HT1080 (cell line): ENCODE measurements around the gene COL4A1. TPM values are rescaled to one million over a fixed set of nuclear protein-coding genes. Genes with fewer than 3 reads are reported as not detected.

ENCODE experiments used
- DNase-seq: peaks from one replicate; pipeline ENCODE4 v3.0.0-alpha.2; 2015; ENCODE audit warnings: low read depth
- polyA plus RNA-seq, 2 experiments: library from polyadenylated mRNA; depleted of rRNA; stranded (reverse); fragments of >200 nt; gene quantifications; 2 replicates each; pipeline ENCODE4 v1.2.3, GENCODE V29; 2015
- total RNA-seq: library from RNA; depleted of rRNA; stranded (reverse); fragments of >200 nt; shearing (Covaris generic); gene quantifications from 2 replicates; pipeline ENCODE4 v1.2.3, GENCODE V29; 2014; rRNA removed

Gene COL4A1
- 146 and 150 TPM in 2 replicates for total RNA-seq
- polyA plus RNA-seq (2015; cell fraction: cytosol; rRNA removed): 99.2 and 107 TPM in 2 replicates
- 764 and 863 TPM in 2 replicates for polyA plus RNA-seq (2015; cell fraction: nucleus; rRNA removed)

- DNase-seq: peak; percentile 71
Observed at GRCh38 chr13:110306960-110307766, at the start of gene COL4A1, which contains the start of gene COL4A2. Gene COL4A1 (minus strand): TSS chr13:110307157. CDS start chr13:110307027, 130 bp downstream. Gene COL4A2 (plus strand): TSS chr13:110307284. CDS start chr13:110307904, 620 bp downstream.

DNA sequence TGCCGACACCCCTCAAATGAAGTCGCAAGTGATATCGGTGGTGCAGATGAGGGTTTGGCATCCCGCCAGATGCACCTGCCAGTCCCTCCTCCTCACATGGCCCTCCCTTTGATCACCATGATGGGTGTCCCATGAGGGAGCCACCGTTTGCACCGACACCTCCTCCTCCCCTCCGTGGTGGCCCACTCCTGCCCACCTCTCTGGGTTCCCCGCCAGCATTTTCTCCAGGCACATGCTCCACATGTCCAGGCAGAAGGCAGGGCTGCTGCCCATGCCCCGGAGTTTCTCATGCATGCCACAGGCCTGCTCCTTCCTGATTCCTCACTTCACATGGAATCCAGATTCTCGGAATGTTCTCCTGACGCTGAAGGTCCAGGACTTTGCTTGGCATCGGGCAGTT is 49.4 kb upstream of the COL4A1 start:
- DNase-seq: no peak

DNA sequence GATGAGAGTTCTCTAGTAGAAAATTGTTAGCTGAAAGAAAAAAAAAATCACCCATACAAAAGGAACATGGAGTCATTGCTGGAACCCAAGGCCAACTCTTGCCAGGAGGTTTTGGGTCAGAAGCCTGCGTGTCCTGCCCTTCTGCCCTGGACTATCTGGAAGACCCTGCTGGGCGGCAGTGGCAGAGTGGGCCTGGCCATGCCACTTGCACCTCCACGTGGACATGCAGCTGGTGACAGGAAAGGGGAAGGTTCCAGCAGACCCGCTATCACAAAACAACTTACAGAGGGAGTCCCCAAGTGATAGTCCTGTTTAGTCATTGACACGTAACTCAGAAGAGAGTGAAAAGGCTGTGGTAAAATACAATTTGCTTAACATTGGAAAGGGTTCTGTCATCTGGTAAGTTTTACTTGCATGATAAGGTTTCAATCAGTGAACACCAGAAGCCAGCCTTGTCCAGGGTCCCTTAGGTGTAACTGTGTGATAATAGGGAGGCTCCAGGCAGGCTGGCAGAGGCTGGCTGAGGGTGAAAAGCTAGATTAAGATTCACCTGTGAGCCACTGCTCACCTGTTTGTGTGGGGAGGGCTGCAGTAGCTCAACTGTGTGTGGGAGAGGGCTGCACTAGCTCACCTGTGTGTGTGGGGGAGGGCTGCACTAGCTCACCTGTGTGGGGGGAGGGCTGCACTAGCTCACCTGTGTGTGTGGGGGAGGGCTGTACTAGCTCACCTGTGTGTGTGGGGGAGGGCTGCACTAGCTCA is 47.9 kb upstream of the COL4A1 start:
- no peak for DNase-seq

DNA sequence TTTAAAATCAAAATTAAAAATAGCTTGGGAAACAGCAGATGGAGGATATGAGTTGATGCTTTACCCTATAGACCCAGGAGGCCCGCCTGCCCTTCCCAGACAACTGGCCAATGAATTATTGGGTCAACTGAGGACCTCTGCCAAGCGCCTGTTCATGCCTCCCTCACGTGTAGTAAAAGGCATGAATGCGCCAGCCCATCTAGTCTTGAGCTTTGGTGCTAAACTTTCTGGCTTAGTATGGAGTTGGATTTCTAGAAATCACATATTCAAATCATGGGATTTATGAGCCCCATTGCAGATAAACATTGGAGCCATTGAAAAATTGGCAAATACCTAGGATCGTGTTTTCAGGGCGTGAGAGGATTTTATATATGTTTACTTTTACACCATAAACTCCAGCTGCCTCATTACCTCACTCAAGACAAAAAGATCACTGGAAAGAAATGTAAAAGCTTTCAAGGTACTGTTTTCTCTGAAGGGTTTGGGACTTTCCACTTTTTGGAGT is 47.2 kb upstream of the COL4A1 start:
- no peak for DNase-seq

- DNase-seq: no peak
Observed at GRCh38 chr13:110353339-110353977, 46.5 kb upstream of the COL4A1 start.

GRCh38 chr13:110352735-110353134 is 45.8 kb upstream of the COL4A1 start:
- no peak for DNase-seq

GRCh38 chr13:110351636-110352420 is 44.9 kb upstream of the COL4A1 start:
- DNase-seq: no peak

DNA sequence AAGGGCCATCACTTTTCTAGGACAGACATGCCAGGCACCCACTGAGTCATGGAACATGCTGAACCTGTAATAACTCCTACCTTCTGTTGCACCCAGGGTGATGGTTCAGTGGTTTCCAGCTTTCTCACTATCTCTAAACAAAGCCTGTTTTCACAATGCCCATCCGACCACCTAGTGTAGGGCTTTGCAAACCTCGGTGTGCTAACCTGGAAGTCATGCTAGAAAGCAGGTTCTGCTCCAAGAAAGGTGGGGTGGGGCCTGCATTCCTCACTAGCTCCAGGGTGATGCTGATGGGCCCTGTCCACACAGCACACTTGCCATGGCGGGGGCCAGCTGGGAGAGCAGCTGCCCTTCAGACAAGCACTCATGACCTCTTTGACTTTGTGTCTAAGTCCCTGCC is 43.6 kb upstream of the COL4A1 start:
- no peak for DNase-seq

DNA sequence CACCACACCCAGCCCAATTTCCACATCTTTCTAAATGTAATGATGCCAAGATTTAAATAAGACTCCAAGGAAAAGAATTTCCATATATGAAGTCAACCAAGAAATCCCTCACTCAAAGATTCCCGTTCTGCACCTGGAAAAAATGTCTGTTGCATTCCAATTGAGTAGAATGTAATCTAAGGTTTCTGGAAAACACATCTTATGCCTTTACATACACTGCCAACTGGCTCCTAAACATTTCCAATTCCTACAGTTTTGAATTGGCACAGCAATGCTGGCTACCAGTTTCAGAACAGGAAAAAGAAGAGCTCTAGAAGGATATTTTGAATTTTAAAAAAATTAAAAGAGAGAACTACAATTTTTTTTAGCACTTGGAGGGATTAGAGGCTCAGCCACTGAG is 43.1 kb upstream of the COL4A1 start:
- no peak for DNase-seq

DNA sequence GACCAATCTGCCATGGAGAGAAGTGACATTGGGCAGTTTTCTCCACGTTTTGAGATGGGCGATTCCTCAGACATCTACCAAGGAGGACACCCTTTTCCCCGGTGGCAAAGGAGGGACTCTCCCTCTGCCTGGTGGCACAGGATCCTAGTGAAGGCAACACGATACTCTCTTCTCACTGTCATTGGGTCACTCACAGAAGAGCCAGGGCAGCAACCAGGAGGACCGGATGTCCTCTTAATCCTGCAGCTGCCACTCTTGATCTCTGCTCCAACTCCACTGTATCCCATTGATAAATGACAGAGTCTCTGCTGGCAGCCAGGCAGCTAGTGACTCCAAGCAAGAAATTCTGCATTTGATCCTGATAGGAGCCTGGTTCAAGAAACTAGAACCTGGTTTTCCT is 42.3 kb upstream of the COL4A1 start:
- no peak for DNase-seq

DNA sequence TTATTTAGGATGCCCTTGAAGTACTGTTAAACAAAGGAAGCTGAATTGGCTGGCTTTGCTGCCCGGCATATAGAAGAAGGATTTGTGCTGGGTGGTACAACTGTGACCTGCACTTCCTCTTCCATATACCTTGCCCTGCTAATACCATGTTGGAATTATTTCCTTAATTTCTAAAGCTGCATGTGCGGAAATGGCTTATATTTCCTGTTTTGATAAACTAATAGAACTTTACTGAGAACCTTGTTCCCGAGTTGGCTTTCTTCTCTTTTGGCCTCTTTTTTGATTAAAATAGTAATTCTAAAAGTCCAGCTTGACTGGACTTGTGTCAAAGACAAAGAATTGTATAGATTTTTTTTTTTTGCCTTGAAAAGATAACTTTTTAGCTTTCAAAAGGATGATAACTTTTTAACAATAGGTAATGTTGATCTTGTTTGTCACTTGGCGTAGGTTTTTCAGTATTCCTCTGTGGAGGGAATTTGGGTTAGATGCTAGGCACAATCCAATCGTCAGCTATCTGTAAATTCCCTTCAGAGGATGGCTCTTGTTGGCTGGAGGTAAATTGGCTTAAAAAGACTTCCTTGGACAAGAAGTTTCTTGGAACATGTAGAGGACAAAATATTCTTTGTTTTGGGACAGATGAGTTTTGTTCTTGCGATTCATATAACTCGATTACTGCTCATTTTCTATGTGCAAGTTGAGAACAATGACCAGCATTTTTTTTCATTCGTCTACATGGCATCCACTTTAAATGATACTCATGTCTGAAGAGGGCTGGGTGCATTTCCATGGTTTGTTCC is 41.5 kb upstream of the COL4A1 start:
- DNase-seq: no peak

DNA sequence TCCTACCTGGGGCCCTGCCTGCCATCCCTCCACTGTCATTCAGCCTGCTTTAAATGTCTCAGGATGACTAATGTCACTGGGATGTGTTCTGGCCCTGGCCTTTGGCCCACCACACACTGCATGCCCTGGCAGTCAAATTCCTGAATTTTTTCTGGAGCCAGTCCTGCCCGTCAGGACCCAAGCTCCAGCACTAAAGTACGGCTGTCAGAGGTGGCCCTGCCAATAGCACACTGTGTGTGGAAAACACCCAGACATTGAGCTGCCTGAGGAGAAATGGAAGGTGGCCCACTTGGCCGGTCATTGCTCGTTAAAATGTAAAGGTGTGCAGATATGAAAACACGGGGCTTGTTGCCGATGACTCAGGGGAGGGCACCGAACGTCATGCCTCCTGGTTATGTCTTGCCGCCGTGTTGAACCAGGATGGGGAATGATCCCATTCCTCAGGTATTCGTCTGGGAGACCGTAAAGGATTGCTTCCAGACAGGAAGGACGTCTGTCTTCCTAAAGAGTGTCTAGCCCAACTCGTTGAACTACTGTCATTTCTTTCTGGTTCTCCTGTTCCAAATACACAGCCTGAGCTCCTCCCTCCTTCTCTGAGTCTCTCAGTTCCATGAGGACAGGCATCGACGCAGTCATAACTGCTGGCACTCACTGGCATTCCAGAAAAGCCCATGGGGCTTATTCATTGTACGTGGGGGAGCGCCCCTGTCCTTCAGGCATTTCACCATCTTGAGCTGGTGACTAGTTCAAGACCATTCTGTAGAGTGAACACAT is 40.8 kb upstream of the COL4A1 start:
- peak; percentile 94 for DNase-seq

DNA sequence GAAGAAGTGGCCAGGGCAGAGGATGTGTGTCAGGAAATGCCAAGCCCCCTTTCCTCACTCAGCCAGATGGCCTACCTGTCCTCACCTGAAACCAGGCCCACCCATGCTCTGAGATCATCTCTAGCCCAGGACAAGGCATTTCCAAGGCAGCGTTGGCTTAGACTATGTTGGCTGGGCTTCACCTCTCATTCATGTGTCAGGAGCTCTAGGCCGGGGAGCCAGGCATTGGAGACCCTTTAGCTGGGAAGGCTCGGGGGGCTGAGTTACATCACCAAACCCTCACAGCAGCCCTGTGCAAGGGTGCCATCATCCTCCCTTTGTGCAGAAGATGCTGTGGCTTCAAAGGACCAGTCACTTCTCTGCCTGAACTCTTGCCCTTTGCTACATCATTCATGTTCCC is 40.1 kb upstream of the COL4A1 start:
- no peak for DNase-seq

DNA sequence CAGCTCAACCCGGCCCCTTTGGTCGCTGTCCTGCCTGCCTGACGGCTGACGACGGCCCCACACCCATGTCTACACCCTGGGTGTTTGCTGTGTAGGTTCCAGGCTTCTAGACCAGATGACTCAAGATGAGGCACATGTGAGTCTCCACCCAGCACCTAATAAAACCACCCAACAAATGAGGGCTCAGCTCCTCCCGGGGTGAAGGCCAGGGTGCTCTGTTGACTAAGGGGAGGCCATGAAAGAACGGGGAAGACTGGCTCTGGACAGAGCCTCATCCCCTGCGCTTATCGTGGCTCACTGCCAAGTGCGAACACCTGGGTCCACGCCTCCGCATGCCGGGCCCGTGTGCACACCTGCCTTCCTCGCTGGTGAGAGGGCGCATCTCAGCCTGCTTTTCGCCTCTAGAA is 39.7 kb upstream of the COL4A1 start:
- no peak for DNase-seq

DNA sequence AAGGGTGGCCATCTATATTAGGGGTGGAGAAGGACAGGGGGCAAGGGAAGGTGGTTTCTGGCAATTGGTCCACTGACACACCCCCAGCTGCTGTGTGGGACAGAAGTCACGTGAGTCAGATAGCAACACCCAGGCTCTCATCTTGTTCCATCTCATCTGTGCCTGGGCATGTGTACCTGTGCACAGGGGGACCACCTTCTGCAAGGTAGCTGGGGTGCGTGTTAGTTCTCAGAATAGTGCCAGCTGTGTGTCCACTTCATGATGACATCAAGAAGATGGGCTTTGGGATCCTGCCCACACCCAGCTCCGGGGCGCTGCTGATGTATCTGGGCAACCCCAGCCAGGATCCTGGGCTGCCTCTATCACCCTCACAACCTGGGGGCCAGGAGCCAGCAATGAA is 38.7 kb upstream of the COL4A1 start:
- DNase-seq: no peak

- no peak for DNase-seq
Observed at GRCh38 chr13:110345266-110345665, 38.3 kb upstream of the COL4A1 start.

DNA sequence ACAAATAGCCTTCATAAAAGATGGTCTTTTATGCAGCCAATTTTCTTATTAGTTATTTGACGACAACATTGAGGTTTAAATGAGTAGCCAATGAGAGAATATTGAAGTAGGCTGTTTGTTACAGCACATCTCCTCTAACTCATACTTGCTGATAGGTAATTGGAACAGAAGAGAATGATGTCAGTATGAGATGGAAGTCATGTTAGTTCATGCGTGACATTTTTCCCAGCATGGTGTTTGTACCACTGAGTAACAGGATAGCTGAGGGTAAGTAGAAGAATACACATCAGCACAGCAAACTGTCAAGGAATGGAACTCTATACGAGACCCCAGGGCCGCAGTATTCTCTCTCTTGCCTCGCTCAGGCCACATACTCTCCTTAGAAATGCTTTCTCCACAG is 37.4 kb upstream of the COL4A1 start:
- DNase-seq: no peak

DNA sequence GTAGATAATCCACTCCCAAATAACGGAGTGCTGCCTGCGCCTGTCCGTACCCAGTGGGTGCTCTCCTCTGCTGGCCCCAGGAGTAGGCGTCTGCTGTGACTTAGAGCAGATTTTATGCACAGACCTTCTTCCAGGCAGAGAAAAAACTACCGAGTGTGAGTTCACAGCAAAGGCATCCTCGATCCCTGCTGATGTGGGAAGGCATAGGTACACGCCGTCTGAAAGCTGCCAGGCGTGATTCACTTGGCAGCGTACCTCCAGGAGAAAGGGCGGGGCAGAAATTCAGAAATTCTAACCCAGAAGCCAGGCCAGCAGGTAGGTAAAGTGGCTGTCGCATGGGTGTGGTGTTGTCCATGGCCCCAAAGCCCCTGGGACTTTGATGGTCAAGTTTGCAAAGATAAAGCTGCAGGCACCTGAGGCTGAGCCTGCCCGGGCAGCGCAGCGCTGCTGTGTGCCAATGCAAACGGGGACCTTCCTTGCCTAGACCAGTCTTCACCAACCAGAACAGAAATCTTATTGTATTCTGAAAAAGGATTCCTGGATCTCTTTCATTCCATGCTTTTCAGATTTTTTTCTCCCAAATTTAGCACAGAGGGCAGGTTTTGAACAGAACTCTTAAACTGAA is 36.4 kb upstream of the COL4A1 start:
- DNase-seq: no peak

- DNase-seq: no peak
Observed at GRCh38 chr13:110342474-110342873, 35.5 kb upstream of the COL4A1 start.
